ENCODE results near the gene EML4. TPM values are rescaled to one million over a fixed set of nuclear protein-coding genes. Genes with fewer than 3 reads are reported as not detected.

EML4 gene
- polyA plus RNA-seq, 1 donor (not counting 4 experiments of a cell fraction or from before 2014, with no cell fraction given), result 36.4 TPM

DNA sequence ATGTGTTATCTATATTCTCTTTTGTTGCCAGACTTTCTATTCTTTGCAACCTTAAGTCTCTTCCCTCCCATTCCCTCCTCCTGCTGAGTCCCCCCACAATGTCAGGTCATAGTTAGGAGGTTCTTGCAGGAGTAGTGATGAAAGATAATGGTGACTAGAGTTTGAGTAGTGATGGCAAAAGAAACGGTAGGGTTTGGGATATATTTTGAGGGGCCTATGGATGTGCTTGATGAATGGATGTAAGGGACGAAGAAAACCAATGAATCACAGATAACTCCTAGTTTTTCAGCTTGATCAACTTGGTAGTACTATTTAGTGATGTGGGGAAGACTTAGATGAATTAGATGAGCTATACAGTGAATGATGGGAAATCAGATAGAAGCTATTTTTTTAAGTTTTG lies 21.0 kb downstream of the EML4 start:
- no peak for FAIRE-seq

GRCh38 chr2:42191285-42192009 lies 22.3 kb downstream of the EML4 start:
- H3K27ac ChIP-seq (ENCODE audit: control insufficient read depth, insufficient read depth, low read length), result no peak overlapping the region

More for the DNA sequence above, 21.0 kb downstream of the EML4 start:
- peaks cover 38% of the 10 kb centered on the region for H3K79me2 ChIP-seq (ENCODE audit: control insufficient read depth, insufficient read depth, low read length)
- no peaks in the 10 kb centered on the region for H3K9me3 ChIP-seq (ENCODE audit: control insufficient read depth, low read depth, low read length)
- H4K20me1 ChIP-seq (ENCODE audit: control insufficient read depth, extremely low read depth, insufficient read depth, low read length), result no peaks in the 10 kb centered on the region
- no peak overlapping the region for H3K4me3 ChIP-seq (ENCODE audit: control insufficient read depth in 2 of 3, extremely low read depth in 1 of 3, insufficient read depth in 2 of 3, low read depth in 1 of 3, low read length in 3 of 3)
- dilution Hi-C loops (cut with MboI; ENCODE audit: extremely low pct_ligation_motif_present, low sequenced_read_pairs), result no loop called here
- no peaks in the 10 kb centered on the region for H3K36me3 ChIP-seq (ENCODE audit: control insufficient read depth in 2 of 2, extremely low read depth in 1 of 2, insufficient read depth in 2 of 2, low read length in 2 of 2)
- DNase-seq (ENCODE audit: low read depth, low spot score), result no peak
- H3K4me1 ChIP-seq (ENCODE audit: control insufficient read depth, extremely low read depth, insufficient read depth, low read length), result no peaks in the 10 kb centered on the region
- TF ChIP-seq, protein P1, sequence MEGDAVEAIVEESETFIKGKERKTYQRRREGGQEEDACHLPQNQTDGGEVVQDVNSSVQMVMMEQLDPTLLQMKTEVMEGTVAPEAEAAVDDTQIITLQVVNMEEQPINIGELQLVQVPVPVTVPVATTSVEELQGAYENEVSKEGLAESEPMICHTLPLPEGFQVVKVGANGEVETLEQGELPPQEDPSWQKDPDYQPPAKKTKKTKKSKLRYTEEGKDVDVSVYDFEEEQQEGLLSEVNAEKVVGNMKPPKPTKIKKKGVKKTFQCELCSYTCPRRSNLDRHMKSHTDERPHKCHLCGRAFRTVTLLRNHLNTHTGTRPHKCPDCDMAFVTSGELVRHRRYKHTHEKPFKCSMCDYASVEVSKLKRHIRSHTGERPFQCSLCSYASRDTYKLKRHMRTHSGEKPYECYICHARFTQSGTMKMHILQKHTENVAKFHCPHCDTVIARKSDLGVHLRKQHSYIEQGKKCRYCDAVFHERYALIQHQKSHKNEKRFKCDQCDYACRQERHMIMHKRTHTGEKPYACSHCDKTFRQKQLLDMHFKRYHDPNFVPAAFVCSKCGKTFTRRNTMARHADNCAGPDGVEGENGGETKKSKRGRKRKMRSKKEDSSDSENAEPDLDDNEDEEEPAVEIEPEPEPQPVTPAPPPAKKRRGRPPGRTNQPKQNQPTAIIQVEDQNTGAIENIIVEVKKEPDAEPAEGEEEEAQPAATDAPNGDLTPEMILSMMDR (optimal IDR thresholded peaks at IDR 0.05 in 1 of 3, IDR thresholded peaks at IDR 0.05 in 1 of 3, conservative IDR thresholded peaks at IDR 0.05 in 1 of 3; ENCODE audit: extremely low read depth in 1 of 3, insufficient read depth in 2 of 3, low read length in 3 of 3), result no peak
- no peak for TF ChIP-seq EZH2 (IDR thresholded peaks at IDR 0.05; ENCODE audit: low read length)
- no peak overlapping the region for H3K9ac ChIP-seq (ENCODE audit: control insufficient read depth, extremely low read depth, insufficient read depth, low read length)
- no peaks in the 10 kb centered on the region for H3K27me3 ChIP-seq (ENCODE audit: control insufficient read depth, extremely low read depth, insufficient read depth, low read length)
- H3K4me2 ChIP-seq (ENCODE audit: control insufficient read depth, extremely low read depth, insufficient read depth, low read depth, low read length), result no peak overlapping the region
- H3K27ac ChIP-seq (ENCODE audit: control insufficient read depth, insufficient read depth, low read length), result no peak overlapping the region
- H2AFZ ChIP-seq (ENCODE audit: control insufficient read depth, low read length), result no peak overlapping the region
- H3K9me1 ChIP-seq (ENCODE audit: control insufficient read depth, extremely low read depth, insufficient read depth, low read length), result peaks cover 2% of the 10 kb centered on the region

More at GRCh38 chr2:42191285-42192009, 22.3 kb downstream of the EML4 start:
- no peaks in the 10 kb centered on the region for H3K27me3 ChIP-seq (ENCODE audit: control insufficient read depth, extremely low read depth, insufficient read depth, low read length)
- H3K4me2 ChIP-seq (ENCODE audit: control insufficient read depth, extremely low read depth, insufficient read depth, low read depth, low read length), result no peak overlapping the region
- no peak for DNase-seq (ENCODE audit: low read depth, low spot score)
- TF ChIP-seq EZH2 (IDR thresholded peaks at IDR 0.05; ENCODE audit: low read length), result no peak
- TF ChIP-seq, protein P1 (optimal IDR thresholded peaks at IDR 0.05 in 1 of 3, IDR thresholded peaks at IDR 0.05 in 1 of 3, conservative IDR thresholded peaks at IDR 0.05 in 1 of 3; ENCODE audit: extremely low read depth in 1 of 3, insufficient read depth in 2 of 3, low read length in 3 of 3), result no peak
- FAIRE-seq, result no peak
- peaks cover 6% of the 10 kb centered on the region for H3K4me1 ChIP-seq (ENCODE audit: control insufficient read depth, extremely low read depth, insufficient read depth, low read length)
- no peaks in the 10 kb centered on the region for H4K20me1 ChIP-seq (ENCODE audit: control insufficient read depth, extremely low read depth, insufficient read depth, low read length)
- no peaks in the 10 kb centered on the region for H3K9me3 ChIP-seq (ENCODE audit: control insufficient read depth, low read depth, low read length)
- no peak overlapping the region for H3K9ac ChIP-seq (ENCODE audit: control insufficient read depth, extremely low read depth, insufficient read depth, low read length)
- H3K36me3 ChIP-seq (ENCODE audit: control insufficient read depth in 2 of 2, extremely low read depth in 1 of 2, insufficient read depth in 2 of 2, low read length in 2 of 2), result no peaks in the 10 kb centered on the region
- no peak overlapping the region for H2AFZ ChIP-seq (ENCODE audit: control insufficient read depth, low read length)
- H3K4me3 ChIP-seq (ENCODE audit: control insufficient read depth in 2 of 3, extremely low read depth in 1 of 3, insufficient read depth in 2 of 3, low read depth in 1 of 3, low read length in 3 of 3), result no peak overlapping the region
- H3K79me2 ChIP-seq (ENCODE audit: control insufficient read depth, insufficient read depth, low read length), result peaks cover 34% of the 10 kb centered on the region
- H3K9me1 ChIP-seq (ENCODE audit: control insufficient read depth, extremely low read depth, insufficient read depth, low read length), result peaks cover 2% of the 10 kb centered on the region
- dilution Hi-C loops (cut with MboI; ENCODE audit: extremely low pct_ligation_motif_present, low sequenced_read_pairs), result no loop called here

All from keratinocyte (primary cell).